Kidney epithelial cell (primary cell): ENCODE results near the gene DLGAP1. TPM values are rescaled to one million over a fixed set of nuclear protein-coding genes. Genes with fewer than 3 reads are reported as not detected.
"Not testable (repeated sequence)": the region's sequence is repeated elsewhere in the genome, so short reads cannot be mapped to it uniquely, and the experiment has no call there.

Experiments used
- DNase-seq: peaks from one replicate; pipeline ENCODE4 v3.0.0-alpha.2; 2010; ENCODE audit warnings: low read depth
- H3K27me3 ChIP-seq: 2 replicates; pipeline ENCODE4 v1.6.0; 2011; ENCODE audit warnings: low read length; ENCODE audit not compliant: control insufficient read depth, insufficient read depth
- H3K36me3 ChIP-seq: 2 replicates; pipeline ENCODE4 v1.5.1; 2011; ENCODE audit warnings: low read length; ENCODE audit not compliant: control insufficient read depth, insufficient read depth
- H3K4me3 ChIP-seq: 2 replicates; pipeline ENCODE4 v1.5.1; 2011; ENCODE audit warnings: low read depth, mild to moderate bottlenecking, control low read depth, low read length
- total RNA-seq: library from RNA; depleted of rRNA; stranded (reverse); fragments of >200 nt; gene quantifications from 2 replicates; pipeline ENCODE4 v1.2.3, GENCODE V29; 2015
- TF ChIP-seq, protein P1 (sequence below): IDR thresholded peaks from 2 replicates; pipeline ENCODE4 v1.5.1; 2011; ENCODE audit warnings: mild to moderate bottlenecking, moderate library complexity, low read length, control low read depth, inconsistent platforms; ENCODE audit not compliant: insufficient read depth, poor library complexity, severe bottlenecking

The DLGAP1 gene
- total RNA-seq, 1 donor from 2014 or later, result 2.6 TPM

- H3K4me3 ChIP-seq, result no peak overlapping the region
- no peaks in the 10 kb centered on the region for H3K36me3 ChIP-seq
- TF ChIP-seq, protein P1, sequence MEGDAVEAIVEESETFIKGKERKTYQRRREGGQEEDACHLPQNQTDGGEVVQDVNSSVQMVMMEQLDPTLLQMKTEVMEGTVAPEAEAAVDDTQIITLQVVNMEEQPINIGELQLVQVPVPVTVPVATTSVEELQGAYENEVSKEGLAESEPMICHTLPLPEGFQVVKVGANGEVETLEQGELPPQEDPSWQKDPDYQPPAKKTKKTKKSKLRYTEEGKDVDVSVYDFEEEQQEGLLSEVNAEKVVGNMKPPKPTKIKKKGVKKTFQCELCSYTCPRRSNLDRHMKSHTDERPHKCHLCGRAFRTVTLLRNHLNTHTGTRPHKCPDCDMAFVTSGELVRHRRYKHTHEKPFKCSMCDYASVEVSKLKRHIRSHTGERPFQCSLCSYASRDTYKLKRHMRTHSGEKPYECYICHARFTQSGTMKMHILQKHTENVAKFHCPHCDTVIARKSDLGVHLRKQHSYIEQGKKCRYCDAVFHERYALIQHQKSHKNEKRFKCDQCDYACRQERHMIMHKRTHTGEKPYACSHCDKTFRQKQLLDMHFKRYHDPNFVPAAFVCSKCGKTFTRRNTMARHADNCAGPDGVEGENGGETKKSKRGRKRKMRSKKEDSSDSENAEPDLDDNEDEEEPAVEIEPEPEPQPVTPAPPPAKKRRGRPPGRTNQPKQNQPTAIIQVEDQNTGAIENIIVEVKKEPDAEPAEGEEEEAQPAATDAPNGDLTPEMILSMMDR, result no peak
- DNase-seq, result no peak
- no peaks in the 10 kb centered on the region for H3K27me3 ChIP-seq
These were observed 844.9 kb downstream of the DLGAP1 start for GRCh38 chr18:3610188-3610708.

GRCh38 chr18:3608488-3608887 lies 846.6 kb downstream of the DLGAP1 start:
- Histone ChIP-seq H3K27me3 (no peaks in the 10 kb centered on the region), H3K36me3 (no peaks in the 10 kb centered on the region), H3K4me3 (no peak overlapping the region)
- TF ChIP-seq, protein P1, result no peak
- no peak for DNase-seq

DNA sequence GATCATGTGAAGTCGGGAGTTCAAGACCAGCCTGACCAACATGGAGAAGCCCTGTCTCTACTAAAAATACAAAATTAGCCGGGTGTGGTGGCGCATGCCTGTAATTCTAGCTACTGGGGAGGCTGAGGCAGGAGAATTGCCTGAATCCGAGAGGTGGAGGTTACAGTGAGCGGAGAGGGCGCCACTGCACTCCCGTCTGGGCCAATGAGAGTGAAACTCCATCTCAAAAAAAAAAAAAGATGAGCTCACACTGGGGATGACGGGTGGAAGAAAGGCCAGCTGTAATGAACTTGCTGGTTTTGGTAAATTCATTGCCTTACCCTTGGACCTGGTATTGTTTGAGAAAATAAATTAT lies 847.0 kb downstream of the DLGAP1 start:
- not testable (repeated sequence) for H3K4me3 ChIP-seq, H3K27me3 ChIP-seq, H3K36me3 ChIP-seq, DNase-seq

DNA sequence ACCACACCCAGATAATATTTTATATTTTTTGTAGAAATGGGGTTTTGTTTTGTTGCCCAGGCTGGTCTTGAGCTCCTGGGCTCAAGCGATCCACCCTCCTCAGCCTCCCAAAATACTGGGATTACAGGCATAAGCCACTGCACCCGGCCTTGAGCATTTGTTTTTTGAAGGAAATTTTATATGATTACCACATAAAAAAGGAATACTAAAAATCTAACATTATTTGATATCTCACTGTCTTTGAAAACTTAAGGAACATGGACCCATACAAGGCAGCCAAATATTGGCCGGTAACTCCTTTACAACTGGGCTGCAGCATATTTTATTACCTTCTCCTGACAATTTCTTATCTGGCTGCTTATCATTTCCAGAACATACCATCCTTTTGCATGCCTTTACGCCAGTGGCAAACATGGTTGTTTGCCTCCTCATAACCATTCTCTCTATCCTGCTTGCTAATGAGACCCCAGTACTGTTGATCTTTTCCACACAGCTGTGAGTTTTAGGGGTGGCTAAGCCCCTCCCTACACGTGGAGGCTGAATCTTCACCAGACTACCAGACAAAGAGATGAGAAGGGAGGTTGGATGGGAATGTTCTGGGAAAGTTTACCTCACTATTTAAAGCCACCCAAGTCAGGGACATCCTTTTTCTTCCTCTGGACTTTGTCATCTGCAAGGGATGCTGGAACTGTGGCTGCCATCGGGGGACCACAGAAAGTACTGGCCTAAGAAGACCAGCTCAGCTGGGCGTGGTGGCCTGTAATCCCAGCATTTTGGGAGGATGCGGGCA lies 847.6 kb downstream of the DLGAP1 start:
- H3K36me3 ChIP-seq, result no peaks in the 10 kb centered on the region
- DNase-seq, result no peak
- H3K4me3 ChIP-seq, result no peak overlapping the region
- TF ChIP-seq, protein P1, result no peak
- no peaks in the 10 kb centered on the region for H3K27me3 ChIP-seq

DNA sequence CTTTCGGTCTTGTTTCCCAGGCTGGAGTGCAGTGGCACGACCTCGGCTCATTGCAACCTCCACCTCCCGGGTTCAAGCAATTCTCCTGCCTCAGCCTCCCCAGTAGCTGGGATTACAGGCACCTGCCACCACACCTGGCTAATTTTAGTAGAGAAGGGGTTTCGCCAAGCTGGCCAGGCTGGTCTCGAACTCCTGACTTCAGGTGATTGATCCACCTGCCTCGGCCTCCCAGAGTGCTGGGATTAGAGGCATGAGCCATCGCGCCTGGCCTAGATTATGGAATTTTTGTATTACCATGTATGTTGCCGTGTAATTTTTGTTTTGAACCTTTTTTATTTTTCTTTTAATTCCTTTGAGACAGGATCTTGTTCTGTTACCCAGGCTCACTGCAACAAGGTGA lies 848.2 kb downstream of the DLGAP1 start:
- DNase-seq, H3K4me3 ChIP-seq, H3K27me3 ChIP-seq, H3K36me3 ChIP-seq: not testable (repeated sequence)

DNA sequence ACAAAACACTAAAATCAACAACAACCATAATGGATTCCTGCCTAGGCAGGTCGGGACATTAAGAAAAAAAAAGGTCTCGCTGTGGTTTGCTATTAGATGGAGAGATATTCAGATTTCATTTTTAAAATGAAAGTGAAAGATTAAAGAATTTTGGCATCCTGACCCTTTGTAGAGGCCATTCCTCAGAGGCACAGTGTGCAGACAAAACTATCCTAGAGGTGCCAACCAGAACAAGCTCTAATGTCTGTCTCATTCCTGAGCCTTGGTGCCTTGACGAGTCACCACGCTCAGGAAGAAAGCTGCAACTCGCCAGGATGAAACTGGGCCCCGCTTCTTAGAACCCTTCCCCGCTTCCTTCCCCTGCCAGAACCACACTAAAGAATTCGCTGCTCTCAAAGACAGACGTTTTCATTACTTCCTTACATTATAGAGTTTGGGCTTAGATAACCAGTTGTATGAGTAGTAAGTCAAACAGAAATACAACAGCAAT lies 849.1 kb downstream of the DLGAP1 start:
- Histone ChIP-seq H3K36me3 (no peaks in the 10 kb centered on the region), H3K4me3 (no peak overlapping the region), H3K27me3 (no peaks in the 10 kb centered on the region)
- no peak for DNase-seq
- TF ChIP-seq, protein P1, result no peak

DNA sequence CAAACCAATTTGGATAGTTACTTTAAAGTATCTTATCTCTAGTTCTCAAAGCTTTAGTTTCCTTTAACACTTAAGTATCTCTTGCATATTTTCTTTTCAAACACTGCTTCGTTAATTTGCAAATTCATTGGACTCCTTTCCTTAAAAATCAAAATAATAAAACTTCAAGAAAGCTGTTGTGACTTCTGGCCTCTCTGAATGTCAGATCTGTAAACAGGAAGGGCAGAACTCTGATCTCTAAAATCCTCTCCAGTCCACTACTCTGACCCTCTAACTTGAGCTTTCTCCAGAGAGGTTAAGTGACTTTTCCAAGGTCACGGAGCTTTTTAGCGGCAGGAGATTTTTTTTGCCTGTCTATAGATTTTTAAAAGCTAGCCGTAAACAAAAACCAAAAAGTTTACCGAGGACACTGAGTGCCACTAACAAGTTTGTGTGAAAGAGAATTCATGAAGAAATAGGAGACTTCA lies 849.6 kb downstream of the DLGAP1 start:
- Histone ChIP-seq H3K27me3 (no peaks in the 10 kb centered on the region), H3K4me3 (peak overlapping the region; percentile 41), H3K36me3 (no peaks in the 10 kb centered on the region)
- TF ChIP-seq, protein P1, result no peak
- no peak for DNase-seq
